Spleen (tissue), 11 donors: Measurements from ENCODE around the gene RNF13. TPM values are rescaled to one million over a fixed set of nuclear protein-coding genes. Genes with fewer than 3 reads are reported as not detected.
A peak's percentile ranks its signal among the peaks of the same experiment; 100 is the strongest.
"Not testable (repeated sequence)": the region's sequence is repeated elsewhere in the genome, so short reads cannot be mapped to it uniquely, and the experiment has no call there.

ENCODE experiments used
- DNase-seq: peaks from one replicate; pipeline ENCODE4 v3.0.0-alpha.2; 2020
- H3K27ac ChIP-seq, 8 donors: fragments of 200-600 bp; sonication (generic) in 7 of 8; 1 replicate in 4 of 8; 2 replicates in 4 of 8; pipeline versions ENCODE4 v1.5.0 to v1.8.0; 2016 to 2021; ENCODE audit warnings: inconsistent platforms in 4 of 8, mild to moderate bottlenecking in 4 of 8, moderate library complexity in 1 of 8
- H3K27me3 ChIP-seq, 7 donors: fragments of 200-600 bp; sonication (generic) in 6 of 7; replicated peaks in 1 of 7; 1 replicate in 4 of 7; 2 replicates in 3 of 7; pipeline versions ENCODE4 v1.5.0 to v1.8.0; 2016 to 2021; ENCODE audit warnings: inconsistent platforms in 3 of 7, mild to moderate bottlenecking in 1 of 7
- H3K36me3 ChIP-seq, 6 donors: fragments of 200-600 bp; sonication (generic) in 5 of 6; 1 replicate in 4 of 6; 2 replicates in 2 of 6; pipeline versions ENCODE4 v1.5.0 to v1.8.0; 2016 to 2021; ENCODE audit warnings: inconsistent platforms in 2 of 6
- H3K4me1 ChIP-seq, 6 donors: fragments of 200-600 bp; sonication (generic) in 5 of 6; 1 replicate in 3 of 6; 2 replicates in 3 of 6; pipeline versions ENCODE4 v1.5.0 to v1.8.0; 2016 to 2021; ENCODE audit warnings: inconsistent platforms in 3 of 6
- H3K4me3 ChIP-seq, 8 donors: fragments of 200-600 bp; sonication (generic) in 7 of 8; 1 replicate in 4 of 8; 2 replicates in 4 of 8; pipeline versions ENCODE4 v1.5.0 to v1.8.0; 2016 to 2021; ENCODE audit warnings: inconsistent platforms in 4 of 8, mild to moderate bottlenecking in 4 of 8, moderate library complexity in 2 of 8
- H3K9me3 ChIP-seq, 8 donors: fragments of 200-600 bp; sonication (generic) in 7 of 8; 1 replicate in 4 of 8; 2 replicates in 4 of 8; pipeline versions ENCODE4 v1.5.0 to v1.8.0; 2016 to 2021; ENCODE audit warnings: inconsistent platforms in 4 of 8
- CTCF ChIP-seq, 11 experiments: fragments of 200-600 bp in 7 of 11; fragments of 450-650 bp in 4 of 11; sonication (generic) in 4 of 11; IDR thresholded peaks in 8 of 11; conservative IDR thresholded peaks in 3 of 11; 1 replicate in 7 of 11; 2 replicates in 4 of 11; pipeline versions ENCODE4 v1.4.0 to v1.8.0; 2016 to 2021; ENCODE audit warnings: antibody characterized with exemption in 11 of 11, inconsistent platforms in 4 of 11, mild to moderate bottlenecking in 1 of 11
- POLR2A ChIP-seq, 3 donors: fragments of 450-650 bp; IDR thresholded peaks; one replicate each; pipeline ENCODE4 v1.5.1; 2017; ENCODE audit warnings: antibody characterized with exemption in 3 of 3, mild to moderate bottlenecking in 1 of 3
- POLR2AphosphoS5 ChIP-seq, 3 donors: sonication (generic); formaldehyde crosslinking; IDR thresholded peaks; one replicate each; pipeline ENCODE4 v1.5.1; 2017; ENCODE audit warnings: antibody characterized with exemption in 3 of 3
- WGBS, 5 donors: extraction: QIAGEN DNeasy Blood & Tissue Kit in 3 of 5; methylation state at CpG; one replicate each; pipeline versions ENCODE4 v1.1.5 to v1.1.7; 2013 to 2018; 5-methylcytosine and 5-hydroxymethylcytosine counted together
- intact Hi-C: fragments of 100-400 bp; cut with DNase I; formaldehyde crosslinking; loops from one replicate; pipeline ENCODE4 v1.15.0; 2023; ENCODE audit warnings: low total_unique reads
- polyA plus RNA-seq, 3 donors: library from polyadenylated mRNA; stranded (reverse); fragments of 200-250 nt; gene quantifications; one replicate each; pipeline ENCODE4 v1.2.1, GENCODE V29; 2013
- total RNA-seq, 7 donors: library from RNA; depleted of rRNA in 3 of 7; stranded (reverse); fragments of >200 nt in 3 of 7; fragmentation: NEBNext Ultra II Directional in 4 of 7; extraction: Animal tissue kit (Norgen Biotek cat#: 25700) in 4 of 7; gene quantifications; one replicate each; pipeline versions ENCODE4 v1.1.0 to v1.2.1, GENCODE V29; 2016 to 2021
- donor health status: healthy with polysubstance abuse.
- donor health status: DM: no; HTN: no; CAD: no; lungs with moderate emphysema.
- donor health status: DM: no; HTN: no; CAD: no.
- donor health status: Bipolar disorder and iron deficiency.
- donor health status: healthy.
- donor health status: DM: no; HTN: no; CAD: no.
- donor health status: DM: yes; HTN: yes; CAD: no.

Gene RNF13
- total and polyA plus RNA-seq, 10 donors: 30.7 to 137 (median 111) TPM

DNA sequence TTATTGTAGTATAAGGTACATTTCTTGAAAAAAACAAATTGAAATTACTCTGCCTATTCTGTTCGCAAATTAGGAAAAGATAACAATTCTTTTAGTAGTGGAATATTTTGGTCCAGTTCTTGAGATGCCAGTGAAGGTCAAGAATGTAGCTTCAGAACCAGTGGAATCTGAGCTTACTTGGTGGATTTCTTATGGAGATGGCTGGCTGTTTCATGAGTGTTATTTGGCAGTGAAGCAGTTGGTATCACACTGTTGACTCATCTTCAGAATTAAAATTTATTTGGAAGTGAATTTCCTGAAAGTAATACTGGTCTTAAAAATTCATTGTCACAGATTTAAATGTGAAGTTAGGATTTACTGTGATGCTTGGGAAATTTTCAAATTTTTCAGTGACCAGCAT is 19.1 kb downstream of the RNF13 start:
- TF ChIP-seq POLR2A (IDR thresholded peaks at IDR 0.05) (no peak), CTCF (IDR thresholded peaks at IDR 0.05 in 8 of 11, conservative IDR thresholded peaks at IDR 0.05 in 3 of 11) (no peak), POLR2AphosphoS5 (IDR thresholded peaks at IDR 0.05) (no peak)
- 94 to 100% (median 98%) methylated on average over 1 of the region's 1 CpG for WGBS, 5 donors
- intact Hi-C loops: no loop called here
- Histone ChIP-seq H3K27ac (no peak overlapping the region), H3K9me3 (peaks cover 7 to 82% (median 71%) of the 10 kb centered on the region in 8 donors), H3K36me3 (peaks cover 0 to 45% (median 0%) of the 10 kb centered on the region in 6 donors), H3K27me3 (no peaks in the 10 kb centered on the region), H3K4me3 (no peak overlapping the region), H3K4me1 (peaks cover 0 to 6% (median 0%) of the 10 kb centered on the region in 6 donors)
- DNase-seq: no peak

DNA sequence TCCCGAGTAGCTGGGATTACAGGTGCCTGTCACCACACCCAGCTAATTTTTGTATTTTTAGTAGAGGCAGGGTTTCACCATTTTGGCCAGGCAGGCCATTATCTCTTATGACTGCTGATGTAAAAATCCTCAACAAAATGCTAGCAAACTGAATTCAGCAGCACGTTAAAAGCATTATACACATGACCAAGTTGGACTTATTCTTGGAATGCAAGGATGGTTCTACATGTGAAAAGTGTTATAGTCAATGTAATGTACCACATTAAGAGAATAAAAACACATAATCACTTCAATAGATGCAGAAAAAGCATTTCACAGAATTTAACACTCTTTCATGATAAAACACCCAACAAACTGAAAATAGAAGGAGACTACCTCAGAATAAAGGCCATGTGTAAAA is 20.2 kb downstream of the RNF13 start:
- Histone ChIP-seq H3K4me3 (no peak overlapping the region), H3K9me3 (peaks cover 7 to 93% (median 82%) of the 10 kb centered on the region in 8 donors), H3K36me3 (peaks cover 0 to 57% (median 1%) of the 10 kb centered on the region in 6 donors), H3K27ac (no peak overlapping the region), H3K4me1 (no peaks in the 10 kb centered on the region), H3K27me3 (no peaks in the 10 kb centered on the region)
- no peak for DNase-seq
- intact Hi-C loops: no loop called here
- 93 to 100% (median 94%) methylated on average over 2 of the region's 2 CpGs for WGBS, 5 donors
- TF ChIP-seq POLR2AphosphoS5 (IDR thresholded peaks at IDR 0.05) (no peak), POLR2A (IDR thresholded peaks at IDR 0.05) (no peak)

- 88 to 100% (median 94%) methylated on average over 1 to 3 of the region's 3 CpGs for WGBS, 5 donors
- DNase-seq, intact Hi-C loops, H3K27ac ChIP-seq, H3K27me3 ChIP-seq, H3K4me3 ChIP-seq: not testable (repeated sequence)
- peaks cover 0 to 32% (median 3%) of the 10 kb centered on the region in 6 donors for H3K36me3 ChIP-seq
- H3K4me1 ChIP-seq: peaks cover 0 to 31% (median 13%) of the 10 kb centered on the region in 6 donors
- H3K9me3 ChIP-seq: peaks cover 0 to 57% (median 47%) of the 10 kb centered on the region in 8 donors
Measured at GRCh38 chr3:149838491-149838890, 25.5 kb downstream of the RNF13 start.

DNA sequence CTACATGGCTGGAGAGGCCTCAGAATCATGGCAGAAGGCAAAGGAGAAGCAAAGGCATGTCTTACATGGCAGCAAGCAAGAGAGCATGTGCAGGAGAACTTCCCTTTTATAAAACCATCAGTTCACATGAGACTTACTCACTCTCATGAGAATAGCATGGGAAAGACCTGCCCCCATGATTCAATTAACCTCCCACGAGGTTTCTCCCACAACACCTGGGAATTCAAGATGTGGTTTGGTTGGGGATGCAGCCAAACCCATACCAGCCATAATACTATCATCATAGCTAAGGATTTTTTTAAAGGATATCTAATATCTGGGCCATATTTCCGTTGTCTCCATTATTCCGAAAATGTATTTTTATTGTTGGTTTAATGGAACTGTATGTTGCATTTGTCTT is 26.5 kb downstream of the RNF13 start:
- peak overlapping the region in 1 of 8 donors; percentile 9 for H3K27ac ChIP-seq
- WGBS, 5 donors: 90 to 93% (median 93%) methylated on average over 3 of the region's 3 CpGs
- H3K4me3 ChIP-seq, intact Hi-C loops, DNase-seq, H3K27me3 ChIP-seq: not testable (repeated sequence)
- H3K9me3 ChIP-seq: peaks cover 0 to 47% (median 38%) of the 10 kb centered on the region in 8 donors
- peaks cover 0 to 28% (median 3%) of the 10 kb centered on the region in 6 donors for H3K36me3 ChIP-seq
- H3K4me1 ChIP-seq: peaks cover 0 to 41% (median 15%) of the 10 kb centered on the region in 6 donors

DNA sequence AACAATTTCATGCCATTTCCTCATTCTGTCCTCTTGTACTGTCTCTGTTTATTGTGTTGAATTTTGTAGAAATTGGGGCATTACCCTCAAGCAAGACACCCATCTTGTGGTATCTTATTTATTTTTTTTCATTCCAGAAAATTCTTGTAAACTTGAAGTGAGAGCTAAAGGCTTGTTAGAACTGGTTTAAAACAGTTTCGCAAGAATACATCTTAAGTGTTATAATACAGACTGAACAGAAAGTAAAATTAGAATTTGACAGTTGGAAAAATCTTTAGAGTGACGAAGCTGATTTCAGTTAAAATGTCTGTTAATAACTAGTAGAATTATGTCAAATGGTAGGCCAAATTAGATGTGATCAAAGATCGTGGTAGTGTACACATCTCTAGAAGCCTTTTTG is 26.9 kb downstream of the RNF13 start:
- Histone ChIP-seq H3K27me3 (no peaks in the 10 kb centered on the region), H3K36me3 (peaks cover 0 to 24% (median 3%) of the 10 kb centered on the region in 6 donors), H3K9me3 (peaks cover 0 to 43% (median 33%) of the 10 kb centered on the region in 8 donors), H3K4me1 (peaks cover 0 to 44% (median 17%) of the 10 kb centered on the region in 6 donors), H3K27ac (peak overlapping the region in 1 of 8 donors; percentile 9), H3K4me3 (no peak overlapping the region)
- no peak for TF ChIP-seq POLR2AphosphoS5 (IDR thresholded peaks at IDR 0.05)
- TF ChIP-seq CTCF (IDR thresholded peaks at IDR 0.05 in 8 of 11, conservative IDR thresholded peaks at IDR 0.05 in 3 of 11): no peak
- TF ChIP-seq POLR2A (IDR thresholded peaks at IDR 0.05): no peak
- intact Hi-C loops: no loop called here
- no peak for DNase-seq
- 80 to 83% (median 83%) methylated on average over 3 of the region's 3 CpGs for WGBS, 5 donors
